Hypothalamus (tissue), 51 donors: ENCODE data around the gene C8B.

Experiments
- DNase-seq, 51 donors: peaks; one replicate each; lab custom pipeline; 2025; lab: John Stamatoyannopoulos, UW

C8B gene

DNA sequence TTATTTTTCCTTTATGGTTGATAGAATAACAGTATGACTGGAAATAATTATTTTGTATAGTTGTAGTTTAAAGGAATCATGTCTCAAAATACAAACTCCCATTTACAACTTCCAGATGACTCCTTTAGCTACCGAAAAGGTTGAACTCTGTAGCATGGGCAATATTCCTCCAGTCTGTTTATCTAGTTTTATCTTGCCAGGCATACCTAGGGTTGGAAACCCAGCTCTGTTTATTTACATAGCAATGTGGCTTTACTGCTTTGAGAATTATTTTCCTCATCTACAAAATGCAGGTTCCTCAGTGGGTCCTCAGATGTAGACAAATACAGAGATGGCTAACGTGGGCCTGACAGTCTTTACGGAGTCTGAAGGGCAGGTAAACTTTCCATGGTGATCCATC, 60.1 kb downstream of the C8B start:
- no peak for DNase-seq

DNA sequence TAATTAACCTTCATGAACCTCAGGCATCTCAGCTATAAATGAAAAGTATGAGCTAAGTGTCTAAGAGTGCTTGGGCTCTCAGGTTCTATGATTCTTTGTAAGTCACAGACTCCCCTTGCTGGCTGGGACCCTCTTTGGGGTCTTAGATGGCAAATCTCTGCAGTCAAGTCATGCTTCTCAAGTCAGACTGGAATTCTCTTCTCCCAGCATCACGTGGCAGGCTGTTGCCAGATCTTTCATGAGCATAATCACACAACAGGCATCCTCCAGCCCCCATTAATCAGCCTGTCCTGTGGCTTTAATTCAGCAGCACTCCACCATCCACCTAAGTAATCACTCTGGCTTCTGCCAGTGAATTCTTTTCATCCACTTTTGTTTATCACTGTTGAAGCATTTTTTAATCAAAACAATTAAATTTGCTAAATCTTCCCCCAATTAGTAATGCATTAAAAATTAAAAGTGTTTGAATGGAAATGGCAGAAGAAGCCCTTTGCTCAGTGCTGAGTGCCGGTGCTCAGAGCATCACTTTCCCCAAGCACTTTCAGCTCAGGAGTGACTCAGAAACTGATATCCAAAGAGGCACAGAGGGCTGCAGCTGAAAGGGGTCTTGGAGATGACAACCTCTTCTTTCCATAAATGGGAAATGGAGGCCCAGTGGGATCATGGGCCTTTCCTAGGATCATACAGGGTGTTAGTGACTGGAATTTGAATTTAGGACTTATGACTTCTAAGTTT, 61.0 kb downstream of the C8B start:
- DNase-seq = no peak

DNA sequence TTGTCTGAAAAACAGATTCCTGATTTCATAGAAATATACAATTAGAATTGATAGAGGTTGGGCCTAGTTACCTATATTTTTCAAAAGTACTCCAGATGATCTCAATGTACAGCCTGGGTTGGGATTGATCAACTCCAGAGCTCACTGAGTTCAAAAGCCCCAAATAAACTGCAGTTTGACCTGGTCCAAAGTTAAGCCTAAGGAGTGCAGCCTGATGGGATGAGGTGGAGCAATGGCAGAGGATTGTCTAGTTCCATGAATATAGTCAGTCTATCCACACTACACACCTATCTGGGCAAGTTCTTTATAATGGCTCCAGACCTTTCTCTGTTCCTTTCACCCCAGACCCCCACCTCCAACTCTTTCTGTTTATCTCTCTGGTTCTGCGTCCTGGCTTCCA, 62.0 kb downstream of the C8B start:
- DNase-seq = no peak

- DNase-seq = no peak
Observed at GRCh38 chr1:56901716-56902115, 64.1 kb downstream of the C8B start.

DNA sequence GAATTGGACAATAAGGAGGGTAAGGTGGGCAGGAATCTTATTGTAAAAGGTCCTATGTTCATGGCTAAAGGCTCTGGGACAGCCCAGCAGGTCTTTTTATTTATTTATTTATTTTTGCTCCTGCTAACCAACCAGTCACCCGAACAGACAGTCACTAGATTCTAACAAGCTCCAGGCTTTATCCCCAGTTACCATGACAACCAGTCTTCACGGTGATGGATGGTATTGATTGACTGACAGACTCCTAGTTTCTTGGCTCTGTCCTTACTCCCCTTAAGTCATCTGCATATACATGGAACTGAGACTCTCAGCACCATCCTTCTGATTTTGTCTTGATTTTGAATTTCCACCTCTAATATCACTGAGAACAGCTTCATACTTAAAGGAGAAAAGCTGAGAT, 66.9 kb downstream of the C8B start:
- no peak for DNase-seq

- no peak for DNase-seq
Observed at GRCh38 chr1:56898005-56898373, 67.8 kb downstream of the C8B start.

- no peak for DNase-seq
Observed at GRCh38 chr1:56897150-56898004, 68.4 kb downstream of the C8B start.

GRCh38 chr1:56894014-56894413, 71.8 kb downstream of the C8B start:
- no peak for DNase-seq

- no peak for DNase-seq
Observed at GRCh38 chr1:56890229-56890628, 75.6 kb downstream of the C8B start.

- DNase-seq = no peak
Observed at GRCh38 chr1:56881417-56881816, 84.4 kb downstream of the C8B start.

DNA sequence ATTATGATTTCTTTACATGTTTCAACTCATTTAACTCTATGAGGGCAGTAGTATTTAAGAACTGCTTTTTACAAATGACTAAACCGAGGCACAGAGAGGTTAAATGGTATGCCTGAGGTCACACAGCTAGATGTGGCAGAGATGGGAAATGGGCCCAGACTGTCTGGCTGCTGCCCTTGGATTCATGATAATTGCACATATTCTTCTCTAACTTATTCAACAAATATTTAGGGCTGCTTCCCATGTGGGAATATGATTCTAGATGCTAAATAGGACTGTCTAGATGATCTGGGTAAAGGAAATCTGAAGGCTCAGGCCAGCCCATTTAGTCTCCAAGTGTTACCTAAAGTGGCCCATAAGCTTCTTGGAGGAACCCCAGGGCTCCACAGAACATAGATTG, 85.0 kb downstream of the C8B start:
- no peak for DNase-seq
